ENCODE measurements around the gene PATJ.
"Not testable (repeated sequence)": the region's sequence is repeated elsewhere in the genome, so short reads cannot be mapped to it uniquely, and the experiment has no call there.

The PATJ gene

DNA sequence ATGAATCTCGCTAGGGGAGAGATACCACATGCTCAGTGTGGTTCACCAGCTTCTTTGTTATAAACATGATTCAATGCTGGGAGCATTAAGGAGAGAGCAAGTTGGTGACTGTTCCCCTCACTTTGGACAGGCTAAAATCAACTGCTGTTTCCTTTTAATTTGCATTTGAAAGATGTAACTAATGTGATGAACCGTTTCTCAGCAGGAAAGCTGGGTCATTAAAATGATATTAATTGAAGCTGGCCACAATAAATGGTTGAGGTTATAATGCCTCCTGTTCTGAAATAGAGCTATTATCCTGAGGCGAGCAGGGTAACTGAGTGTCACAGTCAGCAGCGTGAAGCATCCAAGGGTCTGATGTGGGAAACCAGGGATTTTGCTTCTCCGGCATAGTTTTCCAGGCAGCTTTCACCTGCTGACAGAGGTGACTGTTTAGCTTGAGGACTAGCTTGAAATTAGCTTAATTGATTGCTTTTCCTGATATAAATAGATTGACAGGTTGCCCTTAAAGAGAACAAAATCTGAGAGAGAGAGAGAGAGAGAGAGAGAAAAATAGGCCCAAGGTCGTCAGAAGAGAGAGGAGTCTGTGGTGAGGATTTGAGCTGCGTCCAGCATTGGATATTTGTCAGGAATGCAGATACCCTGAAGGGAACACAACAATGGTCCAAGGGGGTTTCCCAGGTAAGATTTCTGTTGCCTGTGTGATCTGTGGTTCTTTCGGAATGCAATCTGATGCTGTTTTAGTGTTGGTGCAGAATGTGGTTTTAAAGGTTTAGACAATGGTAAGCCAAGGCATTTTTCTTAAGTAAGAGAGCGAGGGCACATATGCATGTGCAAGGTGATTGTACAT, 209.7 kb downstream of the PATJ start:
- DNase-seq = no peak

DNA sequence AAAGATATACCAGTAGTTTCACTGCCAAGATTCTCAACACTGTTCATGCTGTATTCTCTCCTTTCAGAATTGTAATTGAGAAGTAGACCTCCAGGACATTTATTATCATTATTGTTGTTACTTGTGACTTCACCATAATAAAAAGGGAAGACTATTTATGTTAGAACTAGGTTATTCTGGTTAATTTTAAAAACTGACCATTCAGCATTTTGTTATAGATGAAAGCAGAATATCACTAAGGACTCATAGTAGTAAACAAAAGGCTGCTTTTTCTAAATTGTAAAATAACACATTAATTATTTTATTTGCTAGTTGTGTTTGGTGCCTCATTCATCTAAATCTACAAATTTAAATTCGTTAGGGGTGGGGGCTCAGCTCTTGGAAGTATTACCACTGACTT, 210.4 kb downstream of the PATJ start:
- no peak for DNase-seq

DNA sequence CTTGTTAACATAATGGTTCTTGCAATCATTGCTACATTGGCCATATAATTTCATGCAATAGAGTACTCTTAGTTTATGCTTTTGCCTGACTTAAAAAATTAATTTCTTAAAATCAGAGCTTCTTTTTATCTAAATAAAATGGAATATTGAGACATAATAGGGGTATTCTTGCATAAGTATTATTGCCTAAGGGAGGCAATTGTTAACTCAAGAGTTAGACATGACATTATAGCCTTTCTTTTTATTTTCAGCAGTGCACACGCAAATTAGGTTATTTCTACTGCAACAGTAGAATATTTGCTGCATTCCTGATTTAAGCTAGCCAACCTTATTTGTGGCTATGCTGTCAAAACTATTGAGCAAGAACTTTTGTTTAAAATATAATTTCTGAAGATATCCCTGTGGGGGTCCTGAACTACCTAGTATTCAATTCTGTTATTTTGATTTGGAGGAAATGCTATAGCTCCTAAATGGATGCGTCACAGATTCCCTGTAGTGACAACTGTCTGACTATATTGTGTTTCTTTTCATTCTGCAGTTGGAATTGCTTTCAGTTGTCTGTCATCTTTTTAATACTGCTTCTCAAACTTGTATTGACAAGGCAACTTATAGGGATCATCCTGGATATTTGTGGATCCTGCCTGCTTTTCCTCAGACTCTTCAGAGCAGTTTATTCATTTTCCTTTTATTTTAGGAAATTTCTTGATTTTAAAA, 211.0 kb downstream of the PATJ start:
- no peak for DNase-seq

DNA sequence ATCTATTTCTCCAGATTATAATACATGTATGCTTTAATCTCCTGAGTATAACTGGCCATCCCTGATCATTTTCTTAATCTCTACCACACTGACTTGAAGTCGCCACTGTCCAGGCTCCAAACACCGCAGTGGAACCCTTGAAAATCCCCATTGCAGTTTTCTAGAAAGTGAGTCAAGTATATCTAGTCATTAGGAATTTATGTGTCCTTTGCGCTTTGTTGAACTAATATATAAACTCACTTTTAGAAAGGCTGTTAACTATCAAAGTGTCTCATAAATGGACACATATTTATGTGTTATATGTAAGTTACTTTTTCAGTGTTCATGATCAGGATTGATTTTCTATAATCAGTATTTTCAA, 211.5 kb downstream of the PATJ start:
- no peak for DNase-seq

DNA sequence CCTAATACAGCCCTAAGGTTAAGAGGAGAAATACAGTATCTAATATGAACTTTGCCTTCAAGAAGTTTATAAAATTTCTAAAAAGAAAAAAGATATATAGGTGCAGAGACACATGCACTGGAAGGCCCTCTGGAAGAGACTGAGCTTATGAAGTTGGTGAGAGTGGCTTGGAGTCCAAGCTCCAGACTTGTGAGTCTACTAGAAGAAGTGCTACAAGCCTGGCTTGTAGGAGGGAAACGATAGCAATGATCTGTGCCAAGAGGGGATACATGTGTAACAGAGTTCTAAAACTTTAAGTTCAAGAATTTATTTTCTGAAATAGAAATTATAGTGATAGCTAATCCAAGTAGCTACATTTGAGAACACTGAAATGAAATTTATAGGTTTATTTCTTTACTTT, 213.0 kb downstream of the PATJ start:
- no peak for DNase-seq

DNA sequence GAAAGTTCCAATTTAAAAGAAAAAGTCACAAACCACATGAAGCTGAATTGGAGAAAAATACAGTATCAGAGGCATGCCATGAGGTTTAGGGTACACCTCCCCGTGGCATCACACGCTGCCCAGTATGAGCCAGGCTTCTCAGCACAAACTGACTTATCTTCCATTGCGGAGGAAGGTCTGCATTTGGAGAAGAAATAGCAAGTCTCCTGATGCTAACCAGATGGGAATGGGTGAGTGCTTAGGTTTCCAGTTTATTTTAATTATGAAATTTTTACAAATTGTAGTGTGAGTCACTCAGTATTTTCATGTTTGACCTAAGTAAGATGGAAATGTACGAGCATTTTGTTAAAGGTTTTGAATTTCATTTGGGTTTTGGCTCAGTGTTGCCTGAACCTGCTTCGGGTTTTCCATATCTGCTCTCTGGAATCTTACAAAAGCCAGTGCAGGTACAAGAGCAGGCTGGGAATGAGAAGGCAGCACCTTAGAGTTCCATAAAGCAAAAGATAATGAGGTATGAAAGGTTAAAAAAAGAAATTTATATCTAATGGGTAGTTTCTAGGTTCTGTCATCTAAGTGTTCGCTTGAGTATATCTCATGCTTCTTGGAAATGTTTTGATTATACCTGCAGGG, 213.9 kb downstream of the PATJ start:
- DNase-seq = no peak

DNA sequence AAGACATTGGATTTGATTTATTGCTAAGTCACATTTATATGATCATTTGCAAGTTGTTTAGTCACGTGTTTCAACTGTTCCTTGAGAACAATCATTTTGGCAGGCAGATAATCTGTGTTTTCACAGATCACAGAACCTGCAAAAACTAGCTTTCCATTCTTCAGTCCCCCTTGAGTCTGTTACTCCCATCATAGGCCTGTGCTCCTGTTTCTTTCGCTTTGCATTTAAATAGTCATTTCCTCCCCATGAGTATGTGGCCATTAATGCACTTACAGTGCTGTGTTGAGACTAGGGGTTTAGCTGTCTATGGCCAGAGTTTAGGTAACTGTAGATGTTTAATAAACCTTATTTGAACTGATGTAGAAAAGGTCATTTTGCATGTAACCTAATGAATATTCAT, 214.5 kb downstream of the PATJ start:
- no peak for DNase-seq

DNA sequence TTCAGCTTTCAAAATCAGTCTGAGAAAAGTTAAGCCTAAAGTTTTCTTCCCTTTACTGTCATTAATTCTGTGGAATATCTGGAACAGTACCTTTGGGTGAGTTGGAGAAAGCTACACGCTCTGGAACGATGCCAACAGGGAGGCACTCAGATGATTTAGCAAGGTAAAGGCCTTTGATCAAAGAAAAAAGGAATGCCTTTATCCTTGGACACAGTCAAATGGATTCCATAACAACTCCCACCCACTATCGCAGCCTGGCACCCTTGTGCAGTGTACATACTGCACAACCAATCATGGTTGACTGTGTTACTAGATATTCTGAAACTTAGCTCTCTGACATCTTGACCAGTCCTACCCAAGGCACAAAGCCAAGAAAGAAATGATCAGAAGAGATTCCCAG, 218.7 kb downstream of the PATJ start:
- no peak for DNase-seq

DNA sequence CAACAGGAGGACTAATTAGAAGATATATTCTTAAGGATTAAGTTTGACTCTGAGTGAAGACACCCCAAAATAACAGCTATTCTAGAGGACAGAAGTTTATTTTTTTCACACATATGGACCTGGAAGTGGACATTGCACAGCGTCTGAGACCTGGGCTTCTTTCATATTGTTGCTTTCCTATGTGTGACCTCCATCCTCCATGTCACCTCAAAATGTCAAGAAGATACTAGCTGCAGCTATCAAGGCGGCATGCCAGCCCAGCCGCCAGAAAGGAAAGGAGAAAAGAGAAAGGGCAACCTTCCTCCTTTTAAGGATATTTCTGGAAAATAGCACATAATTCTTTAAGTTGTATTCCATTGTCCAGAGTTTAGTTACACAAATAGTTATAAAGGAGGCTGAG, 220.4 kb downstream of the PATJ start:
- no peak for DNase-seq

DNA sequence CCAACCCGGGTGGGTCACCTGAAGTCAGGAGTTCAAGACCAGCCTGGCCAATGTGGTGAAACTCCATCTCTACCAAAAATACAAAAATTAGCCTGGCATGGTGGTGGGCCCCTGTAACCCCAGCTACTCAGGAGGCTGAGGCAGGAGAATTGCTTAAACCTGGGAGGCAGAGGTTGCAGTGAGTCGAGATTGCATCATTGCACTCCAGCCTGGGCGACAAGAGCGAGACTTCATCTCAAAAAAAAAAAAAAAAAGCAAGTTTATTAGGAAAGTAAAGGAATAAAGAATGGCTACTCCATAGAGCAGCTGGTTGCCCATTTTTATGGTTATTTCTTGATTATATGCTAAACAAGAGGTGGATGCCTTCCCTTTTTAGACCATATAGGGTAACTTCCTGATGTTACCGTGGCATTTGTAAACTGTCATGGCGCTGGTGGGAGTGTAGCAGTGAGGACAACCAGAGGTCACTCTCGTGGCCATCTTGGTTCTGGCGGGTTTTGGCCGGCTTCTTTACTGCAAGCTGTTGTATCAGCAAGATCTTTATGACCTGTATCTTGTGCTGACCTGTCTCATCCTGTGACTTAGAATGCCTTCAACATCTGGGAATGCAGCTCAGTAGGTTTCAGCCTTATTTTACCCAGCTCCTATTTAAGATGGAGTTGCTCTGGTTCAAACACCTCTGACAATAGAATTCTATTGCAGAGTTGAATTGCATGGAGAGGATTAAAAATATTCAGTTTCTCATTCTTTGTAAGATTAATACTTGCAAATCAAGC, 224.4 kb downstream of the PATJ start:
- not testable (repeated sequence) for DNase-seq

DNA sequence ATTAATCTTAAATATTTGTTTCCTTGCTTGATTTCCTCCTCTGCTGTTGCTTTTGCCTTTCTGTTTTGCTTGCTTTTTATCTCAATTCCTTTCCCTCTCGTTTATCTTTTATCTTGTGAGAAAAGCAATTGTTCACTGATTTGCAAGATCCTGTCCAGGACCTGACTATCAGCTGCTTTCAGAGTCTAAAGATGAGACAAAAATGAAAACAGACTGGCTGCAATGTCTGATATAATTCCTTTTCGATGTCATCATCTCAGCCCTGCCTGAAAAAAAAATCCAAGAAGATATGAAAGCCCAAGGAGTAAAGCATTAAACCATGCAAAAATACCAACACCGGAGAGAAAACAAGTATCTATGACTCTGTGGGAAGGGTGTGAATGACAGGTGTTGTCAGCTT, 225.5 kb downstream of the PATJ start:
- DNase-seq = no peak

DNA sequence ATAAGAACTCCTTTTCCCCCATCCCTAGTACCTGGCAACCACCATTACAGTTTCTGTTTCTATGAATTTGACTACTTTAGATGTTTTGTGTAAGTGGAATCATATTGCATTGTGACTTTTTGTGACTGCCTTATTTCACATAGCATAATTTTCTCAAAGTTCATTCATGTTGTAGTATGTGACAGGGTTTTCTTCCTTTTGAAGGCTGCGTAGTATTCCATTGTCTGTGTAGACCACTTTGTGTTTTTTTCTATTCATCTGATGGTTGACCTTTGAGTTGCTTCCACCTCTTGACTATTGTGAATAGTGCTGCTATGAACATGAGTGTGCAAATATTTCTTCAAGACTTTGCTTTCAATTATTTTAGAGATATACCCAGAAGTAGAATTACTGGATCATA, 226.6 kb downstream of the PATJ start:
- DNase-seq = no peak

DNA sequence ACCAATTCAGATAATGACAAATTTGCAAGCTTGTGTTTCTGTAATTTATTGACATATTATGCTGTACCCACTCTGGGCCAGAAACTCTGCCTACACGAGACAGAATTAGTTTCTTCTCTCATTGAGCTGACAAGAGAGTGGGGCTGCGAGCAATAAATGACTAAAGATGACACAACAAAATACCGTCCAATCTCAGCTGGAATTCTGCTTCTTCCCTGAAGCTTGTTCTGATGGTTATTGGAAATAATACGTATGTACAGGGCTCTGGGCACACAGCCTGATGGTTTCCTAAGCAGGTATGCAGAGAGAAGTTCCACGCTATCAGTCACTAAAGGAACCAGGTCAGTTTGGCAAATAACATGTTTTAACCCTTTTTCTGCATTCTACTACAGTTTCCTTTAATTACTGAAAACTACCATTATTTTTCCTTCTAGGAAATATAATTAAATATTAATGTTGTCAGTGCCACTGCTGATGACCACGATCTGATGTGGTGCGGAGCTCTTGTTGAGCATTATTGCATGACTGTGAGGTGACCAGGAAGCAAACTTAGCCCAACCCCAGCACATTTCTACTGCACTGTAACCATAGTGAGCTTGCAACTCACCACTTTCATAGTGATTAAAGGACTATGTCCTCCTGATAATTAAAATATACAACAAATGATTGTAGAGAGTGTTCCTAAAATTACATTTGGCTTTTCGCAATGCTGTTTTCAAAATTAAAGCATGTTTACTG, 231.0 kb downstream of the PATJ start:
- DNase-seq = no peak

DNA sequence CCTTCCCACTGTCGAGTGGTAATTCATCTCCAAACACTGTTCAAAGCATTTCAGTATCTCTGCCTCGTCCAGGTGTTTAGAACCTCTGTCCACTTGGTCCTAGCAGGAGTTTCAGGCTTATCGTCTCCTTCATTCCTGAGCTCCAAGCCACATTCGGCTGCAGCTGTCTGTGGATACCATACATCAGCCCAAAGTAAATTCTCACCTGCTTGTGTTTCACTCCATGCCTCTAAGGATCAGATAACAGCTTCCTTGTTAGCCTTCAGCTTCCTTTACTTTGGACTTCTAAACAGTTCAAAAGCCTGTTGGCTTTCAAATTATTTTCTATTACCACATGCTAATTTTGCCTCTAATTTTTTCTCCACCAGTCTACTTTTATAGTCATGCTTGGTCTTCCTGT, 233.4 kb downstream of the PATJ start:
- no peak for DNase-seq

DNA sequence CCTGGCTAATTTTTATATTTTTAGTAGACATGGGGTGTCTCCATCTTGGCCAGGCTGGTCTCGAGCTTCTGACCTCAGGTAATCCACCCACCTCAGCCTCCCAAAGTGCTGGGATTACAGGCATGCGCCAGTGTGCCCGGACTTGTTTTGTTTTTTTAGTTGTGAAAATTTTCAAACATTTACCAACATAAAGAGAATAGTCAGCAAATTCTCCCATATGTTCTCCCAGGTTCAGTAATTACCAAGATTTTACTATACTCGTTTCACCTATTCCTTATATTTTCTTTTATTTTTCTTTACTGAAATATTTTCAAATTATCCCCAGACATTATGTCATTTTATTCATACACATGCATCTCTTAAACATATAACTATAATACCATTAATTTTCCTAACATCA, 234.3 kb downstream of the PATJ start:
- DNase-seq = no peak

DNA sequence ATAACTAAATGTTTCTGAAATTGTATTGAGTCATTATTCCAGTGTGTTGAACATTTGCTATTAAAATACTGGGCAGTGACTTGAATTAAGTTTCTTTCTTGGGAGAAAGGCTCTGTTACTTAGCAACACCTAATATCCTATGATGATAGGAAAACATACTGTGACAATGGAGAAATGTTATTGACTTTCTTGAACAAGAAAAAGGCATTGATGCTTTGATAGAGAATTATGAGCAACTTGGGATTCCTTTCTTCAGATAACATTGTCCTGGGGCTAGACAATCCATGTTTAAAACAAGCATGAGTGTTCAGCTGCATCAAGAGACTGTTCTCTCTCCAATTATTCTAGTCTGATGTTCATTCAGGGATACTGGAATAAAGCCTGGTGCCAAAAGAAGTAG, 236.5 kb downstream of the PATJ start:
- DNase-seq = no peak

DNA sequence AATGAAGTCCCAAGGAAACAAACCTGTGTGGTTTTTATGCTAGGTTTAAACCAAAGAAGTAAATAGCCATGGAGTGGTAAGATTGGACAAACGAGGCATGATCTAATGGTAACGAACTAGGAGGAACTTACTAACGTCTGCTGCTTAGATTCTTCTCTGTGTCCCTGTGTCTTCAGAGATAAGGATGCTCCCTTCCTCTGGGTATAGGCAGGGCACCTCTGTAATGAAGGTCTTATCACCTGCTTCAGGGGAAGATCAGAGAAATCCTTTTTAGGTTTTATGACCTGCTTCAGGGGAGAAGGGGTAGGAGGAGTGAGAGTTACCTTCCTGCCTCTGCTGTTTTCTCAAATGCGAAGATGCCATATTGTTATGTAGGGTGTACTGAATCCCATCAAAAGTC, 237.4 kb downstream of the PATJ start:
- no peak for DNase-seq

DNA sequence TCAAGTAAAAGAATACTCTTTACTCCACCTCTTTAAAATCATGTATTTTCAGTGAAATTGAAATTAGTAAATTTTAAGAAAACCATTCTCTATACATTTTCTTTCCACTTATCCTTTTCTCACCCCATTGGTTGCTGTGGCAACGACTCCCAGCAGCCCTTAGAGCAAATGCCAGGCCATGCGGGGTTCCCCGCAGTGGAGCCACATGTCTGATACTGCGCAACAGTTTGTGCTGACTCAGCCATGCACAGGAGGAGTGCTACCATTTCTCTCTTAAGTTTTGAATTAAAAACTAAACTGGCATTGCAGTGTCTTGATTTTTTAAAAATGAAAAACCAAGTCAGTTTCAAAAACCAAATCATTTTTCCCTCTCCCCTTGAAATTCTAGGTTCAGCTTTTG, 238.3 kb downstream of the PATJ start:
- DNase-seq = no peak

DNA sequence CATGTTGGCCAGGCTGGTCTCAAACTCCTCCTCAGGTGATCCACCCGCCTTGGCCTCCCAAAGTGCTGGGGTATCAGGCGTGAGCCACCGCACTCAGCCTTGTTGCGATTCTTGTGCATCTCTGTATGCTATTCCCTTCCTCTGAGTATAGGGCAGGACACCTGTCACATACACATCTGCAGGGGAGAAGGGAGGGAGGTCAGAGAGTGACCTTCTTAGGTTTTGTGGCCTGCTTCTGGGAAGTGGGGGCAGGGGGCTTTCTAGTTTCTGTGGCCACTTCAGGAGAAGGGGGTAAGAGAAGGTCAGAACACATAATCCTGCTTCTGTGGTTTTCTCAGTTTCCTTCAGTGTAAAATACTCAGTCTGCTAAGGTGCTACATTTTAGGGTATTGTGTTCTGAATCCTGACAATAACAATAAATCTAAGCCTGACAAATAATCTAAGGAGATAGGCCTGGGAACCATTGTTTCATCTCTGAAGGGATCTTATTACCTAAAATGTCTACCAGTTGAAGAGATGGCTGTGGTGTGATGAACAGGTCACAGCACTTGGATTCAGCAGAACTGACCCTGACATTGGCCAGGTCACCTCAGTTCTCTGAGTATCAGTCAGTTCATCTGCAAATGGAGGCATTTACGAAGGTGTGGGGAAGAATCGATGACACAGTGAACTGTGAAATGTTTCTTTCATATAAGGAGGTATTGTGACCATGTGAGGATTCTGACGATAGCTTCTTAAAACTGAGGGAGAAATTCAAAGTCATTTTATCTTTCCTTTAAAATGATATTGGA, 239.8 kb downstream of the PATJ start:
- no peak for DNase-seq

DNA sequence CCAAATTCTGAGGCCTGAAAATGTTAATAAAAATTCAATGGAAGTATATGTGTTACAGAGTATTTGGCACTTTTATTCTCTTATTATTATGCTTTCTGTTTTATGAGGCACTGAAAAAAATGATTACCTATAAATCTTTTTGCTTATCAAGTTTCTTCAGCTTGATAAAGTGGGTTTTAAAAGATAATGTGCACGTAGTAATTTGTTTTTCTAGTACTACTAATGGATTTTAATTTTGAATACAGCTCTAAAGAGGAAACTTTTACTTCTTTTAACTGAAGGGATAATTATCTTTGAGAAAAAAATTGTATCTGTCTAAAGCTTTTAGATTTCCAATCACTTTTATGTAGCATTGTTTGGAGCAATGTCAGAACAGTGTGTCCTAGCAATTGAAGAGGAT, 241.0 kb downstream of the PATJ start:
- no peak for DNase-seq

DNA sequence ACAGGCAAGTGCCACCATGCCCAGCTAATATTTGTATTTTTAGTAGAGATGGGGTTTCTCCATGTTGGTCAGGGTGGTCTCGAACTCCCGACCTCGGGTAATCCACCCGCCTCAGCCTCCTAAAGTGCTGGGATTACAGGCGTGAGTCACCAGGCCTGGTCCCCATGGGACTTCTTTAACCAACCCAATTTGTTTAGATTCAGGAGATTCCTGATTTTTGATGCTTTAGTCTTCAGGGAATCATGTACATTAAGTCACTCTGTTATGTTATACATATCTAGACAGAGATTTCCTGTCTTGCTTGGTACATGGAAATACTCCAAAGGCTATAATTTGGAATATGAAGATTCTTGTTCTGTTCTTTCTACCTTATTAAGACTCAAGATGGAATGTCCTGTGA, 250.0 kb downstream of the PATJ start:
- no peak for DNase-seq
